Central memory CD8-positive, alpha-beta T cell (primary cell): Measurements from ENCODE around the gene RFX3.

Experiments
- ATAC-seq: fragments of 150-1000 bp; cut with Tn5 transposase; replicated peaks from 2 replicates; pipeline ENCODE4 v1.10.0; 2022; ENCODE audit warnings: mild to moderate bottlenecking, moderate FRiP score, moderate number of reproducible peaks; ENCODE audit not compliant: poor library complexity, severe bottlenecking; ENCODE audit errors: extremely low read depth
- DNase-seq, 2 donors: peaks; one replicate each; pipeline ENCODE4 v3.0.0; 2021; ENCODE audit warnings: low spot score in 2 of 2
- H3K27ac Mint-ChIP-seq: one replicate; pipeline ENCODE4 v1.8.0; 2022; ENCODE audit warnings: low read depth, mild to moderate bottlenecking, moderate library complexity, mixed read lengths
- H3K27me3 Mint-ChIP-seq: one replicate; pipeline ENCODE4 v1.8.0; 2022; ENCODE audit warnings: mixed read lengths
- H3K36me3 Mint-ChIP-seq: one replicate; pipeline ENCODE4 v1.8.0; 2022; ENCODE audit warnings: mild to moderate bottlenecking, moderate library complexity, mixed read lengths; ENCODE audit not compliant: insufficient read depth
- H3K4me1 Mint-ChIP-seq: one replicate; pipeline ENCODE4 v1.8.0; 2022; ENCODE audit warnings: mixed read lengths
- H3K4me3 Mint-ChIP-seq: one replicate; pipeline ENCODE4 v1.8.0; 2022; ENCODE audit warnings: mild to moderate bottlenecking, moderate library complexity, mixed read lengths
- H3K9me3 Mint-ChIP-seq: one replicate; pipeline ENCODE4 v1.8.0; 2022; ENCODE audit warnings: mixed read lengths

The RFX3 gene

DNA sequence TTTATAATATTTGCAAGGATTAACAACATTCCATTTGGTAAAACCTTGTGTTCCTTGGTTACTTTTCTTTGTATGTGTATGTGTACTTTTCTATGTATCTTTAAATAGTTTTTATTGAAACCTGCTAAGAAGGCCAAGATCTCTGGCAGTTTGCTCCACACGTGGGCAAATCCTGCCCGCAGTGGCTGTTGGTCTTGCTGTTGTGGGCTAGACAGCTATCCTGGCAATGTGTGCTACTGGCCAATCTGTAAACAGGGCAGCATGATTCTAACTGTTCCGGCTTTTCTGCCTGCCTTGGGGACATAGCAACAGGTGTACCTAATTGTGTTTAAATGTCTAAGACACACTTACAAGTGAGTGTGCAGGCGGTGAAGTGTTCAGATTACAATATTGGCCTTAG is 286.6 kb downstream of the RFX3 start:
- no peak for DNase-seq
- Mint-ChIP-seq H3K36me3 (peaks cover 6% of the 10 kb centered on the region), H3K9me3 (no peaks in the 10 kb centered on the region), H3K4me3 (no peak overlapping the region), H3K4me1 (peaks cover 5% of the 10 kb centered on the region), H3K27me3 (no peaks in the 10 kb centered on the region), H3K27ac (no peak overlapping the region)
- no peak for ATAC-seq

GRCh38 chr9:3238236-3238635 is 287.6 kb downstream of the RFX3 start:
- no peak for DNase-seq
- no peak for ATAC-seq
- H3K27me3 Mint-ChIP-seq: no peaks in the 10 kb centered on the region
- no peak overlapping the region for H3K4me3 Mint-ChIP-seq
- peaks cover 5% of the 10 kb centered on the region for H3K4me1 Mint-ChIP-seq
- peaks cover 4% of the 10 kb centered on the region for H3K36me3 Mint-ChIP-seq
- H3K9me3 Mint-ChIP-seq: no peaks in the 10 kb centered on the region
- no peak overlapping the region for H3K27ac Mint-ChIP-seq

- Mint-ChIP-seq H3K9me3 (no peaks in the 10 kb centered on the region), H3K27ac (no peak overlapping the region), H3K4me3 (no peak overlapping the region), H3K4me1 (peaks cover 9% of the 10 kb centered on the region), H3K36me3 (peaks cover 4% of the 10 kb centered on the region), H3K27me3 (no peaks in the 10 kb centered on the region)
- ATAC-seq (no peak), DNase-seq (no peak)
These were observed 288.7 kb downstream of the RFX3 start for GRCh38 chr9:3237121-3237520.

GRCh38 chr9:3235497-3235896 is 290.3 kb downstream of the RFX3 start:
- DNase-seq (no peak), ATAC-seq (no peak)
- Mint-ChIP-seq H3K9me3 (no peaks in the 10 kb centered on the region), H3K4me3 (no peak overlapping the region), H3K27me3 (no peaks in the 10 kb centered on the region), H3K27ac (no peak overlapping the region), H3K36me3 (peaks cover 4% of the 10 kb centered on the region), H3K4me1 (peaks cover 4% of the 10 kb centered on the region)

- no peaks in the 10 kb centered on the region for H3K27me3 Mint-ChIP-seq
These were observed 300.9 kb downstream of the RFX3 start for GRCh38 chr9:3224931-3225330.

DNA sequence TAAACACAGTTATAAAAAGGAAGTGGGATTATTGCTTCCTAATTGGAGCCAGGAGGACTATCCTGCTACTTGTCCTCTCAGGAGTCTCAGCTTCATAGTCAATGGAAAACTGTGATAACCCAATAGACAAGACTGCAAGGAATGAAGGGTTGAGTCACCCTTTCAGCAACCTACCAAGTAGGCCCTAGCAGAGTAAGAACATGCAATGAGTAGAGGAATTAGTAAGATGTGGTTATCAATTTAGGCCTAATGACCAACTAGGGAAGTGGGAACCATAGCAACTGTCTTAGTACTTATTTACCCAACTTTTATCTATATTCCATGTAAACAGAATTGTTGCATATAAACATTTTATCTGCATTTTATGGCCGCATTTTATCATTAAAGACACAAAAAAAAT is 310.1 kb downstream of the RFX3 start:
- DNase-seq (no peak), ATAC-seq (no peak)
- Mint-ChIP-seq H3K4me1 (no peaks in the 10 kb centered on the region), H3K36me3 (no peaks in the 10 kb centered on the region), H3K9me3 (peaks cover 5% of the 10 kb centered on the region), H3K27me3 (peaks cover 20% of the 10 kb centered on the region), H3K4me3 (no peak overlapping the region), H3K27ac (no peak overlapping the region)

More at GRCh38 chr9:3224931-3225330, 300.9 kb downstream of the RFX3 start:
- ATAC-seq (no peak), DNase-seq (no peak)
- Mint-ChIP-seq H3K9me3 (no peaks in the 10 kb centered on the region), H3K4me3 (no peak overlapping the region), H3K36me3 (peaks cover 8% of the 10 kb centered on the region), H3K4me1 (no peaks in the 10 kb centered on the region), H3K27ac (no peak overlapping the region)

DNA sequence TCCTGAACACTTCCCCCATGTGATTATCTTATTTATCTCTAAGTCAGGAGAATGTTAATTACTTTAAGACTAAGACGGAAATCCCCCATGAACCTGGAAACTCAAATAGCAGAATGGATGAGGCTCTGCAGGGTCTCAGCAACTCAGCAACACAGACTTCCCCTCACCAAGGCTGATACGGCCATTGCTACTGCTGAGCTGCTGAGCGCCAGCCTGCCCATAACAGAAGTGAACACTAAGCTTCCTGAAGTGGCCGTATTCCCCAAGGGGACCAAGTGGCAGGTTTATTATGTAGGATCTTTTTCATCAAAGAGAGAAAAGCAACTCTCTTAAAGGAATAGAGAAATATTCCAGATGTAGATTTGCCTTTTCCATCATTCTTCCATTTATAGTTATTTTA is 311.1 kb downstream of the RFX3 start:
- H3K4me1 Mint-ChIP-seq: no peaks in the 10 kb centered on the region
- ATAC-seq: no peak
- H3K9me3 Mint-ChIP-seq: peaks cover 5% of the 10 kb centered on the region
- H3K36me3 Mint-ChIP-seq: no peaks in the 10 kb centered on the region
- no peak overlapping the region for H3K27ac Mint-ChIP-seq
- H3K27me3 Mint-ChIP-seq: peaks cover 30% of the 10 kb centered on the region
- DNase-seq: no peak
- no peak overlapping the region for H3K4me3 Mint-ChIP-seq

DNA sequence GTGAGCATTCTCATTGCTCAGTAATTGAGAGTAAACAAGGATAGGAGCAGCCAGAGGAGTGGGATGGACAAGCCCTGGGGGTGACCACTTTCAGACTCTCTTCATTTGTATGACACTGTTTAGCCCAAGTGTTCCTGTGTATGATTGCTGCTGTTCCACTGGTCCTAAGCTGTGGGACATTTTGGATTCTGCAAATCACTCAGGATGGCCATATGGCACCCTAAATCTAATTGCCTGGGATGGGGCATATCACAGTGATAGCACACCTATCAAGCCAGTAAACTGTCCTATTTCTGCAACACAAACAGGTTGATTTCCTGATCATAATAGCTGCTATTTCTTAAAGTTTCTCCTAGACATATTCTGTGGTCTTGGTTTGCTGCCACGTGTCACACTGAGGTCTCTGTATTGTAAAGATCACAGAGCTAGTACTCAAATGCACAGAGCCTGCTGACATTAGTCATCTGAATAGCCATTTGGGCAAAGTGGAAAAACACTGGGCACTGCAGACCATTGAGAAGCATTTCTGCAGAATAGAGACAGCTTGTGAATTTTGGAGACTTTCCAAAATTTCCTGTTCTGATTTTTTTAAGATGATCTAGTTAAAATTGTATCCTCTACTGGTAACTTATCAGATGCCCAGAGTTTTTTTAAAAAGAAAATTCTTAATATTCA is 320.2 kb downstream of the RFX3 start:
- H3K27ac Mint-ChIP-seq: no peak overlapping the region
- no peak overlapping the region for H3K4me3 Mint-ChIP-seq
- no peaks in the 10 kb centered on the region for H3K36me3 Mint-ChIP-seq
- H3K27me3 Mint-ChIP-seq: peaks cover 35% of the 10 kb centered on the region
- no peak for DNase-seq
- H3K9me3 Mint-ChIP-seq: no peaks in the 10 kb centered on the region
- H3K4me1 Mint-ChIP-seq: no peaks in the 10 kb centered on the region
- no peak for ATAC-seq

DNA sequence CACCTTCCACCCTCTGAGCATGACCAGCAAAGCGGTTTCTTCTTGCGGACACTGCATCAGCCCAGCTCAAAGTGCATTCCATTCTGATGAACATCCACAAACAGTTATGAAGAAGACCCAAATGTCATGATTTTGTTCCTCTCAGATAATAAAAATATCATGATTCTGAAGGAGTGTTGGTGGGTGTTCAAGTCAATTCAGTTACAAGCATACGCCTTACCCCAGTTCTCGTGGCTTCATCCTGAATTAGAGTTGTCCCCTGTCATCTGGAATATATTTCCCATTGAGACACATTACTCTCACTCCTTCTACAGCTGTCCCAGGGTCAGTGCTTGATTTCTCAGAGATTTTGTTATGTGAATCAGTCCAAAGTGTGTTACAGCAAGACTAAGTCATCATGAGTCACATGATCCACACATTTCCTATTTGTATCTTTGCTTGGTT is 325.4 kb downstream of the RFX3 start:
- no peak for ATAC-seq
- Mint-ChIP-seq H3K4me3 (no peak overlapping the region), H3K36me3 (no peaks in the 10 kb centered on the region), H3K27ac (no peak overlapping the region), H3K4me1 (no peaks in the 10 kb centered on the region), H3K9me3 (no peaks in the 10 kb centered on the region), H3K27me3 (peaks cover 29% of the 10 kb centered on the region)
- no peak for DNase-seq

DNA sequence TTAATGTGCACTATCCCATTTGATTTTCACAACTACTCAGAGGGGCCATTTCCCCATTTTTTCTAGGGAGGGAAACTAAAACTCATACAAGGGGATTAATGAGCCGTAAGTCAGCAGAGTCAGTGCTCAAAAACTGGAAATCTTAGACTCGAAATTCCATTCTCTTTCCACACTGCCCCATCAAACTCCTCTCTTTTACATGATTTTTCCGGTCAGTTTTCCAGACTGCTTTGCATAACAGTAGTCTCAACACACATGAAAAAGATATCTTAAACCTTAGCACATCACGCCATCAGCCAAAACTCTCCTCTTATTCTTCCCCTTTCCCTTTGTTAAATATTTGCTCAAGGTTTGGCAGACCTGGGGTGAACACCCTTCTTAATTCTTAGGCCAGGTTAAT is 332.0 kb downstream of the RFX3 start:
- H3K27ac Mint-ChIP-seq: no peak overlapping the region
- H3K36me3 Mint-ChIP-seq: no peaks in the 10 kb centered on the region
- no peaks in the 10 kb centered on the region for H3K27me3 Mint-ChIP-seq
- DNase-seq (no peak), ATAC-seq (no peak)
- no peak overlapping the region for H3K4me3 Mint-ChIP-seq
- H3K4me1 Mint-ChIP-seq: no peaks in the 10 kb centered on the region
- no peaks in the 10 kb centered on the region for H3K9me3 Mint-ChIP-seq

DNA sequence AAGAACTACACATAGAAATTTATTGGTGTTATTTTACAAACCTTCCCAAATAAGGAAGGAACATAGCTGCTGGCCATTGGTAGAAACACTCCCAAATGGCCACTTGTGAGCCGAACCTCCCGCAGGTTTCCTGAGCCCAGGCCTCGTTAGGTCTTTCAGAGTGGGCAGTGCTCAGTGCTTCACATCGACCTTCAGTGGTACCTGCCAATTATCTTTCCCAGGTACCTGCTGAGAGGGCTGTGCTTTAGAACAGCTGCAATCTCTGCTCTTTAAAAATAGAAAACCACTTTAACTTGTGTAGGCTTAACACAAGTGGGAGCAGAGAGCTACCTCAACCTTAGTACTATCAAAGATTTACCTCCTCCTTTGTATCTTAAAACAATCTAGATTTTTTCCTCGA is 334.1 kb downstream of the RFX3 start:
- no peak for ATAC-seq
- H3K4me3 Mint-ChIP-seq: no peak overlapping the region
- peaks cover 14% of the 10 kb centered on the region for H3K27me3 Mint-ChIP-seq
- no peak for DNase-seq
- no peak overlapping the region for H3K27ac Mint-ChIP-seq
- no peaks in the 10 kb centered on the region for H3K4me1 Mint-ChIP-seq
- H3K9me3 Mint-ChIP-seq: no peaks in the 10 kb centered on the region
- H3K36me3 Mint-ChIP-seq: no peaks in the 10 kb centered on the region

DNA sequence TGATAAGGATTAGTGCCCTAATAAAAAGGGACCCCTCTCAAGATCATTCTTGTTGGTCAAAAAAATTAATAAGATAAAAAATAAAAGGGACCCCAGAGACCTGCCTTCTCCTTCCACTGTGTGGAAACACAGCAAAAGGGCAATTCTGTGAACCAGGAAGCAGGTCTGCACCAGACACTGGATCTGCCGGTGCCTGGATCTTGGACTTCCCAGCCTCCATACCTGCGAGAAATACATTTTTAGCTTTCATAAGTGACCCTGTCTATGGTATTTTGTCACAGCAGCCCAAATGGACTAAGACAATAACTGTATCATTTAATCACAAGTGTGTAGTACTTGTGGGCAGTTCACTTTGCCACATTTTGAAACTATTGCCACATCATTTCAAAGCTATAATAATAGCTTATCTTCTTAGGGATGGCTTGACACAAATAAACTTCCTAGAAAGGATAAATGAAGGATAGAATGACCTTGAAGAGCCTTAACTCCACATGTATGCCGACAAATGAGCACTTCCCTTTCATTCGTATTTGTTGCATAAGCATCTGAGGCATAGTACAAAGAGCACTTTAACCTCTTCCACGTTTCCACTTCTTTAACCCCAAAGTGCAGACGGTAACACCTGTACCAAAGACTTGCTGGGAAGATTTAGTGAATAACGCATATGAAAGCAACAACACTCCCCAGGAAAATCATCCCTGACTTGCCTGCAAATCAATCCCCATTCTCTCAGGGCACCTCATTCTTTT is 336.5 kb downstream of the RFX3 start:
- no peaks in the 10 kb centered on the region for H3K36me3 Mint-ChIP-seq
- DNase-seq (no peak), ATAC-seq (no peak)
- H3K4me1 Mint-ChIP-seq: no peaks in the 10 kb centered on the region
- no peak overlapping the region for H3K27ac Mint-ChIP-seq
- peaks cover 29% of the 10 kb centered on the region for H3K27me3 Mint-ChIP-seq
- H3K4me3 Mint-ChIP-seq: no peak overlapping the region
- H3K9me3 Mint-ChIP-seq: no peaks in the 10 kb centered on the region

GRCh38 chr9:3186751-3187150 is 339.1 kb downstream of the RFX3 start:
- no peak for ATAC-seq
- no peak for DNase-seq
- no peaks in the 10 kb centered on the region for H3K4me1 Mint-ChIP-seq
- H3K36me3 Mint-ChIP-seq: no peaks in the 10 kb centered on the region
- peaks cover 54% of the 10 kb centered on the region for H3K27me3 Mint-ChIP-seq
- H3K4me3 Mint-ChIP-seq: no peak overlapping the region
- no peak overlapping the region for H3K27ac Mint-ChIP-seq
- no peaks in the 10 kb centered on the region for H3K9me3 Mint-ChIP-seq
